Neuronal stem cell (in vitro differentiated cells): ENCODE measurements around the gene COL4A4.

ENCODE experiments used
- DNase-seq: peaks from one replicate; pipeline ENCODE4 v3.0.0-alpha.2; 2013; ENCODE audit warnings: low spot score
- H2AFZ ChIP-seq: one replicate; pipeline ENCODE4 v1.6.1; 2013; ENCODE audit warnings: mild to moderate bottlenecking, low read length, inconsistent platforms
- H2AK5ac ChIP-seq: 2 replicates; pipeline ENCODE4 v1.6.1; 2013; ENCODE audit warnings: low read depth, mild to moderate bottlenecking, inconsistent platforms, low read length, moderate library complexity, mixed read lengths
- H2BK120ac ChIP-seq: 2 replicates; pipeline ENCODE4 v1.6.1; 2013; ENCODE audit warnings: low read depth, mild to moderate bottlenecking, inconsistent platforms, low read length, moderate library complexity, mixed read lengths
- H2BK12ac ChIP-seq: one replicate; pipeline ENCODE4 v1.6.1; 2013; ENCODE audit warnings: low read length, inconsistent platforms
- H2BK15ac ChIP-seq: 2 replicates; pipeline ENCODE4 v1.6.1; 2013; ENCODE audit warnings: mild to moderate bottlenecking, low read length, inconsistent platforms, mixed read lengths
- H2BK5ac ChIP-seq: one replicate; pipeline ENCODE4 v1.6.1; 2013; ENCODE audit warnings: inconsistent platforms, mild to moderate bottlenecking, low read length, moderate library complexity
- H3K14ac ChIP-seq: one replicate; pipeline ENCODE4 v1.6.1; 2013; ENCODE audit warnings: low read length, inconsistent platforms
- H3K18ac ChIP-seq: 2 replicates; pipeline ENCODE4 v1.6.1; 2013; ENCODE audit warnings: low read length, inconsistent platforms
- H3K23ac ChIP-seq: 2 replicates; pipeline ENCODE4 v1.6.1; 2013; ENCODE audit warnings: low read depth, mild to moderate bottlenecking, mixed read lengths, low read length, inconsistent platforms; ENCODE audit not compliant: poor library complexity
- H3K27ac ChIP-seq: replicated peaks from 3 replicates; pipeline ENCODE4 v1.5.1; 2013; ENCODE audit warnings: low read length, inconsistent platforms
- H3K27me3 ChIP-seq, 3 experiments: 2 replicates each; pipeline ENCODE4 v1.6.1; 2013; ENCODE audit warnings: low read length in 3 of 3, mild to moderate bottlenecking in 2 of 3, inconsistent platforms in 1 of 3, low read depth in 1 of 3, mixed read lengths in 1 of 3, moderate library complexity in 1 of 3; ENCODE audit not compliant: control insufficient read depth in 3 of 3, insufficient read depth in 3 of 3
- H3K36me3 ChIP-seq, 2 donors: replicated peaks in 1 of 2; 2 replicates each; pipeline ENCODE4 v1.6.1; 2013; ENCODE audit warnings: low read length in 2 of 2; ENCODE audit not compliant: control insufficient read depth in 2 of 2, insufficient read depth in 2 of 2
- H3K4ac ChIP-seq: 2 replicates; pipeline ENCODE4 v1.6.1; 2013; ENCODE audit warnings: inconsistent platforms, mild to moderate bottlenecking, low read length, moderate library complexity
- H3K4me1 ChIP-seq, 2 donors: 1 replicate in 1 of 2; 2 replicates in 1 of 2; pipeline ENCODE4 v1.6.1; 2013; ENCODE audit warnings: low read length in 2 of 2, low read depth in 1 of 2; ENCODE audit not compliant: control insufficient read depth in 2 of 2, insufficient read depth in 1 of 2
- H3K4me2 ChIP-seq: one replicate; pipeline ENCODE4 v1.6.1; 2013; ENCODE audit warnings: mild to moderate bottlenecking, low read length, inconsistent platforms; ENCODE audit not compliant: insufficient read depth, poor library complexity, severe bottlenecking
- H3K4me3 ChIP-seq, 2 donors: 2 replicates each; pipeline ENCODE4 v1.5.1; 2013; ENCODE audit warnings: low read length in 2 of 2, mild to moderate bottlenecking in 2 of 2, inconsistent platforms in 1 of 2, moderate library complexity in 1 of 2
- H3K79me1 ChIP-seq: one replicate; pipeline ENCODE4 v1.6.1; 2013; ENCODE audit warnings: low read depth, mild to moderate bottlenecking, inconsistent platforms, low read length, moderate library complexity
- H3K9ac ChIP-seq: one replicate; pipeline ENCODE4 v1.6.1; 2013; ENCODE audit warnings: mild to moderate bottlenecking, low read depth, low read length, inconsistent platforms; ENCODE audit not compliant: poor library complexity
- H3K9me3 ChIP-seq, 2 donors: replicated peaks in 1 of 2; 2 replicates each; pipeline versions ENCODE3 to v1.6.1; 2013; ENCODE audit warnings: low read length in 2 of 2, mild to moderate bottlenecking in 2 of 2, inconsistent platforms in 1 of 2, low read depth in 1 of 2, mixed read lengths in 1 of 2, moderate library complexity in 1 of 2; ENCODE audit not compliant: control insufficient read depth in 2 of 2, insufficient read depth in 1 of 2
- H4K8ac ChIP-seq: one replicate; pipeline ENCODE4 v1.6.1; 2013; ENCODE audit warnings: low read depth, mild to moderate bottlenecking, inconsistent platforms, low read length, moderate library complexity
- H4K91ac ChIP-seq: one replicate; pipeline ENCODE4 v1.6.1; 2013; ENCODE audit warnings: low read length, low read depth, mild to moderate bottlenecking, inconsistent platforms; ENCODE audit not compliant: poor library complexity
- WGBS, 2 donors: extraction: QIAGEN DNeasy Blood & Tissue Kit; methylation state at CpG; one replicate each; pipeline ENCODE4 v1.1.7; 2013; ENCODE audit warnings: missing lambda C conversion rate in 2 of 2, mixed read lengths in 1 of 2; ENCODE audit not compliant: insufficient read length in 2 of 2, insufficient replicate concordance in 1 of 2; ENCODE audit errors: extremely low coverage in 2 of 2; 5-methylcytosine and 5-hydroxymethylcytosine counted together

COL4A4 gene

GRCh38 chr2:227020416-227020815, 143.6 kb downstream of the COL4A4 start:
- WGBS, 2 donors, result no CpG with 5 or more reads among the region's 2 CpGs
- no peaks in the 10 kb centered on the region for H3K27me3 ChIP-seq
- H2BK15ac ChIP-seq, result no peak overlapping the region
- no peak for DNase-seq
- no peak overlapping the region for H3K14ac ChIP-seq
- no peak overlapping the region for H2AK5ac ChIP-seq
- no peak overlapping the region for H2AFZ ChIP-seq
- H4K91ac ChIP-seq, result no peak overlapping the region
- H2BK12ac ChIP-seq, result no peak overlapping the region
- H3K4me1 ChIP-seq, result no peaks in the 10 kb centered on the region
- H3K79me1 ChIP-seq, result no peaks in the 10 kb centered on the region
- no peak overlapping the region for H3K9ac ChIP-seq
- H2BK5ac ChIP-seq, result no peak overlapping the region
- H3K4me3 ChIP-seq, result no peak overlapping the region
- no peak overlapping the region for H3K4ac ChIP-seq
- H2BK120ac ChIP-seq, result no peak overlapping the region
- H4K8ac ChIP-seq, result no peak overlapping the region
- no peaks in the 10 kb centered on the region for H3K36me3 ChIP-seq
- no peaks in the 10 kb centered on the region for H3K9me3 ChIP-seq
- H3K4me2 ChIP-seq, result no peak overlapping the region
- no peak overlapping the region for H3K18ac ChIP-seq
- H3K23ac ChIP-seq, result no peak overlapping the region
- no peak overlapping the region for H3K27ac ChIP-seq

GRCh38 chr2:227016894-227017293, 147.1 kb downstream of the COL4A4 start:
- no peaks in the 10 kb centered on the region for H3K4me1 ChIP-seq
- H2AK5ac ChIP-seq, result no peak overlapping the region
- H2BK5ac ChIP-seq, result no peak overlapping the region
- H3K4me2 ChIP-seq, result no peak overlapping the region
- no peak overlapping the region for H3K23ac ChIP-seq
- no peaks in the 10 kb centered on the region for H3K36me3 ChIP-seq
- no peaks in the 10 kb centered on the region for H3K79me1 ChIP-seq
- H4K8ac ChIP-seq, result no peak overlapping the region
- no peak overlapping the region for H3K18ac ChIP-seq
- WGBS, 2 donors, result no CpG with 5 or more reads among the region's 4 CpGs
- no peak overlapping the region for H3K4ac ChIP-seq
- no peak overlapping the region for H3K9ac ChIP-seq
- no peak overlapping the region for H2BK120ac ChIP-seq
- H3K27ac ChIP-seq, result no peak overlapping the region
- H2AFZ ChIP-seq, result no peak overlapping the region
- no peaks in the 10 kb centered on the region for H3K9me3 ChIP-seq
- no peak overlapping the region for H2BK12ac ChIP-seq
- H3K4me3 ChIP-seq, result no peak overlapping the region
- H2BK15ac ChIP-seq, result no peak overlapping the region
- H3K14ac ChIP-seq, result no peak overlapping the region
- DNase-seq, result no peak
- H3K27me3 ChIP-seq, result no peaks in the 10 kb centered on the region
- no peak overlapping the region for H4K91ac ChIP-seq

DNA sequence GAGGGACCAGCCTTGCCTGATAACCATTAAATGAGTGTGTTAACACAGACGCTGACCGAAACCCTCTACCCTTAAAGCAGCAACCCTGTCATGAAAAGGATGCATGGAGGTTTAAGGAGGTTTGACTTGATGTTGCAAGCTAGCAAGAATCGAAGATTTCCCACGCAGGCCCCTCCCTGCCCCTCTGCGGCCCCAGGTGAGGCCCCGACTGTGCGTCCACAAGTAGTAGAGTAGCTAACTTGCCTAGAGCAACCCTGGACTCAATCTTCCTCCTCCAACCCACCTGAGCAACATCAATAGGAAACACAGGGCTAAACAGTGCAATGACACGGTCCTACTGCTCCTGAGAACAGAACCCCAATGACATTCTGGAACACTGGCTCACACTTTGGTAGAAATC, 150.1 kb downstream of the COL4A4 start:
- no CpG with 5 or more reads among the region's 8 CpGs for WGBS, 2 donors
- no peaks in the 10 kb centered on the region for H3K9me3 ChIP-seq
- H3K18ac ChIP-seq, result no peak overlapping the region

GRCh38 chr2:227013330-227013729, 150.7 kb downstream of the COL4A4 start:
- Histone ChIP-seq H3K4me1 (no peaks in the 10 kb centered on the region), H2BK5ac (no peak overlapping the region), H3K9me3 (no peaks in the 10 kb centered on the region), H2BK120ac (no peak overlapping the region), H3K9ac (no peak overlapping the region), H3K4ac (no peak overlapping the region), H3K4me3 (no peak overlapping the region), H4K91ac (no peak overlapping the region), H3K14ac (no peak overlapping the region), H2BK12ac (no peak overlapping the region), H3K23ac (no peak overlapping the region), H4K8ac (no peak overlapping the region), H3K36me3 (no peaks in the 10 kb centered on the region), H3K79me1 (no peaks in the 10 kb centered on the region), H2BK15ac (no peak overlapping the region), H2AFZ (no peak overlapping the region), H3K27ac (no peak overlapping the region), H2AK5ac (no peak overlapping the region), H3K4me2 (no peak overlapping the region), H3K27me3 (no peaks in the 10 kb centered on the region), H3K18ac (no peak overlapping the region)
- WGBS, 2 donors, result no CpG with 5 or more reads among the region's 9 CpGs
- DNase-seq, result no peak

More for the DNA sequence above, 150.1 kb downstream of the COL4A4 start:
- Histone ChIP-seq H3K14ac (no peak overlapping the region), H4K8ac (no peak overlapping the region), H3K4me2 (no peak overlapping the region), H3K4ac (no peak overlapping the region), H2BK5ac (no peak overlapping the region), H3K23ac (no peak overlapping the region), H2BK120ac (no peak overlapping the region), H2AFZ (no peak overlapping the region), H3K27me3 (no peaks in the 10 kb centered on the region), H3K9ac (no peak overlapping the region), H3K79me1 (no peaks in the 10 kb centered on the region), H2BK12ac (no peak overlapping the region), H3K27ac (no peak overlapping the region), H3K4me1 (no peaks in the 10 kb centered on the region), H2AK5ac (no peak overlapping the region), H3K36me3 (no peaks in the 10 kb centered on the region), H2BK15ac (no peak overlapping the region), H3K4me3 (no peak overlapping the region), H4K91ac (no peak overlapping the region)
- no peak for DNase-seq
